SK-N-SH treated with all-trans-retinoic acid at 6 μM for 48 hours (cell line): ENCODE data around the gene CLEC17A.

Experiments used
- ARNTL ChIP-seq: fragments of 450-650 bp; formaldehyde crosslinking; IDR thresholded peaks from 2 replicates; pipeline ENCODE4 v1.5.0; 2020; ENCODE audit warnings: low read depth, mild to moderate bottlenecking, moderate library complexity, borderline replicate concordance
- CSDC2 ChIP-seq: fragments of 250-450 bp; sonication (Bioruptor Pico); IDR thresholded peaks from 2 replicates; pipeline ENCODE4 v1.5.0; 2020; ENCODE audit warnings: mild to moderate bottlenecking, moderate library complexity
- ISL1 ChIP-seq: fragments of 250-450 bp; sonication (Bioruptor Pico); IDR thresholded peaks from 2 replicates; pipeline ENCODE4 v2.1.2; 2022; ENCODE audit warnings: mild to moderate bottlenecking, moderate library complexity
- PPARA ChIP-seq: fragments of 250-450 bp; sonication (Bioruptor Pico); IDR thresholded peaks from 2 replicates; pipeline ENCODE4 v1.5.0; 2020; ENCODE audit warnings: mild to moderate bottlenecking, borderline replicate concordance
- RARB ChIP-seq: fragments of 250-450 bp; sonication (Bioruptor Pico); IDR thresholded peaks from 2 replicates; pipeline ENCODE4 v1.8.0; 2021; ENCODE audit warnings: mild to moderate bottlenecking, moderate library complexity
- ZC3H10 ChIP-seq: fragments of 250-450 bp; sonication (Bioruptor Pico); IDR thresholded peaks from 2 replicates; pipeline ENCODE4 v1.5.1; 2021; ENCODE audit warnings: mild to moderate bottlenecking, moderate library complexity
- TF ChIP-seq, protein P1 (sequence below): fragments of 250-450 bp; sonication (Bioruptor Pico); IDR thresholded peaks from 2 replicates; pipeline ENCODE4 v1.5.0; 2020; ENCODE audit warnings: mild to moderate bottlenecking, moderate library complexity

DNA sequence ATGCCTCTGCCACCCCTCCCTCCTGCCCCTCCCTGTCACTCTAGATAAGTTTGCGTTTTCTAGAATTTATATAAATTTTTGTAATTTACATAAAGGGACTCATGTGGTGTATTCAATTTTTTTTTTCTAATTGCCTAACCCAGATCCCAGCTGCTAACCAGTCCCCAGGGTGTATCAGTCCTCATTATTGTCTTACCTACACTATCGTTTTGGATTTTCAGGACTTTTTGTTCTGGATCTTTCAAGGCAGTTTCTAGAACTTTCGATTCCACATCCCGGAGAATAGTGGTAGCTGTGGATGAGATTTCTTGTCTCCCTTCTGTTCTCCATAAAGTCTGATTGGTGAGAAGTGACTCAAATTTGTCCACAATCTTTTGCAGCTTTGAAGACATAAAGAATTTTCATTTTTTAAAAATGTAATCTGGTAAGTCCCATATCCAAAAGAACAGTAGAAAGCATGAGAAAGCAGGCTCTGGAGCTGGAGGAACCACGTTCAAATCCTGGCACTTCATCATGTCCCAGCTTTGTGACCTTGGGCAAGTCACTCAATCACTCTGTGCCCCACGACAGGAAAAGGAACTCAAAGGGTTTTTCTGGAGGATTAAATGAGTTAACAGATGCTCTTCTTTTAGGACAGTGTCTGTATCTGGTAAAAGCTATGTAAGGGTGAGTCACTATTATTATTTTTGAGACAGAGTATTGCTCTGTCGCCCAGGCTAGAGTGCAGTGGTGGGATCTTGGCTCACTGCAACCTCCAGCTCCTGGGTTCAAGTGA is 72.1 kb downstream of the CLEC17A start:
- TF ChIP-seq ZC3H10 (CRISPR knock-in tag) (no peak), PPARA (CRISPR knock-in tag) (no peak), CSDC2 (CRISPR knock-in tag) (no peak), RARB (no peak), ISL1 (CRISPR knock-in tag) (no peak), ARNTL (CRISPR knock-in tag) (no peak)
- TF ChIP-seq, protein P1, sequence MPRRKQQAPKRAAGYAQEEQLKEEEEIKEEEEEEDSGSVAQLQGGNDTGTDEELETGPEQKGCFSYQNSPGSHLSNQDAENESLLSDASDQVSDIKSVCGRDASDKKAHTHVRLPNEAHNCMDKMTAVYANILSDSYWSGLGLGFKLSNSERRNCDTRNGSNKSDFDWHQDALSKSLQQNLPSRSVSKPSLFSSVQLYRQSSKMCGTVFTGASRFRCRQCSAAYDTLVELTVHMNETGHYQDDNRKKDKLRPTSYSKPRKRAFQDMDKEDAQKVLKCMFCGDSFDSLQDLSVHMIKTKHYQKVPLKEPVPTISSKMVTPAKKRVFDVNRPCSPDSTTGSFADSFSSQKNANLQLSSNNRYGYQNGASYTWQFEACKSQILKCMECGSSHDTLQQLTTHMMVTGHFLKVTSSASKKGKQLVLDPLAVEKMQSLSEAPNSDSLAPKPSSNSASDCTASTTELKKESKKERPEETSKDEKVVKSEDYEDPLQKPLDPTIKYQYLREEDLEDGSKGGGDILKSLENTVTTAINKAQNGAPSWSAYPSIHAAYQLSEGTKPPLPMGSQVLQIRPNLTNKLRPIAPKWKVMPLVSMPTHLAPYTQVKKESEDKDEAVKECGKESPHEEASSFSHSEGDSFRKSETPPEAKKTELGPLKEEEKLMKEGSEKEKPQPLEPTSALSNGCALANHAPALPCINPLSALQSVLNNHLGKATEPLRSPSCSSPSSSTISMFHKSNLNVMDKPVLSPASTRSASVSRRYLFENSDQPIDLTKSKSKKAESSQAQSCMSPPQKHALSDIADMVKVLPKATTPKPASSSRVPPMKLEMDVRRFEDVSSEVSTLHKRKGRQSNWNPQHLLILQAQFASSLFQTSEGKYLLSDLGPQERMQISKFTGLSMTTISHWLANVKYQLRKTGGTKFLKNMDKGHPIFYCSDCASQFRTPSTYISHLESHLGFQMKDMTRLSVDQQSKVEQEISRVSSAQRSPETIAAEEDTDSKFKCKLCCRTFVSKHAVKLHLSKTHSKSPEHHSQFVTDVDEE = no peak
